ENCODE results near the gene WDR1.
A peak's percentile ranks its signal among the peaks of the same experiment; 100 is the strongest.

Gene WDR1

GRCh38 chr4:10118048-10119004 is 1.7 kb upstream of the WDR1 start:
- Histone ChIP-seq H3K4me1 (ENCODE audit: insufficient read depth, low read length) (peaks cover 27% of the 10 kb centered on the region), H3K4me3 (ENCODE audit: low read length) (peak overlapping the region; percentile 97), H3K27me3 (ENCODE audit: insufficient read depth, low read length) (no peaks in the 10 kb centered on the region), H3K9ac (ENCODE audit: low read depth, low read length) (peak overlapping the region; percentile 100), H3K36me3 (ENCODE audit: insufficient read depth, low read depth, low read length) (peaks cover 25% of the 10 kb centered on the region), H3K27ac (ENCODE audit: low read length) (peak overlapping the region; percentile 99), H3K9me3 (ENCODE audit: insufficient read depth, low read depth, low read length) (no peaks in the 10 kb centered on the region)

- Histone ChIP-seq H3K36me3 (ENCODE audit: insufficient read depth, low read depth, low read length) (peaks cover 33% of the 10 kb centered on the region), H3K4me1 (ENCODE audit: insufficient read depth, low read length) (peaks cover 30% of the 10 kb centered on the region)
Observed at GRCh38 chr4:10117359-10118047, 904 bp upstream of the WDR1 start.

DNA sequence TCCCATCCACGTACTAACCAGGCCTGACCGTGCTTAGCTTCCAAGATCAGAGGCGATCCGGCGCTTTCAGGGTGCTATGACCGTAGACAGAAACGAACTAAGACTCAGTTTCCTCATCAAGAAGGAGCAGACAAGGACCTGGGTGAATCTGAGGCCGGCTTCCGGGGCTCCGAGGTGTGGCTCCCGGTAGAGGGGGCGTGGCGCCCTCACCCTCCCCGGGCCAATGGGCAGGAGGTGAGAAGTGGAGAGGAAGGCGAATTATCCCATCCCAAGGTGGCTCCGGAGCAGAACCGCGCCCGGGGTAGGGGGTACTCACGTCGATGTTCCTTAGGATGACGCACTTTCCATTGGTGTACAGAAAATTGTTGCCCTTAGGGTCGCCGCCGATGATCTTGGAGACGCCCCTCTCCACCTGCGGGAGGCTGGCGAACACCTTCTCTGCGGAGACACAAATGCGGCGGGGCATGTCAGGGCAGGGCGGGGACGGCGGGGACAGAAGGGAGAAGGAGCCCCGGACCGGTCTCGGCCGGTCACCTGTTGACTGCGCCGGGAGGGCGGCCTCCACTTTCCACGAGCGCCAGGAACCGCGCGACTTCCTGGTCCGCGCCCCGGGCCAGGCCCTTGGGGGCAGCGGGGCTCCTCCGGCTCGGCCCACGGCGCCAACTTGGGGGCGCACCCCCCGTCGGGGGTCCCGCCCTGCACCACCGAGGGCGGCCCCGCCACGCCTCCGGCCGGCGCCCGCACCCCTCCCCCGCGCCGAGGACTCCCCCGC is 616 bp downstream of the WDR1 start:
- H3K4me3 ChIP-seq (ENCODE audit: low read length): peak overlapping the region; percentile 92
- H3K36me3 ChIP-seq (ENCODE audit: insufficient read depth, low read depth, low read length): peaks cover 48% of the 10 kb centered on the region
- peak overlapping the region; percentile 91 for H3K9ac ChIP-seq (ENCODE audit: low read depth, low read length)
- H3K9me3 ChIP-seq (ENCODE audit: insufficient read depth, low read depth, low read length): no peaks in the 10 kb centered on the region
- H3K4me1 ChIP-seq (ENCODE audit: insufficient read depth, low read length): peaks cover 43% of the 10 kb centered on the region
- H3K27ac ChIP-seq (ENCODE audit: low read length): peak overlapping the region; percentile 70
- no peaks in the 10 kb centered on the region for H3K27me3 ChIP-seq (ENCODE audit: insufficient read depth, low read length)

More at GRCh38 chr4:10117359-10118047, 904 bp upstream of the WDR1 start:
- H3K27me3 ChIP-seq (ENCODE audit: insufficient read depth, low read length): no peaks in the 10 kb centered on the region
- H3K9me3 ChIP-seq (ENCODE audit: insufficient read depth, low read depth, low read length): no peaks in the 10 kb centered on the region
- peak overlapping the region; percentile 99 for H3K27ac ChIP-seq (ENCODE audit: low read length)
- H3K4me3 ChIP-seq (ENCODE audit: low read length): peak overlapping the region; percentile 97
- peak overlapping the region; percentile 100 for H3K9ac ChIP-seq (ENCODE audit: low read depth, low read length)

GRCh38 chr4:10115271-10115796 is 1.3 kb downstream of the WDR1 start:
- Histone ChIP-seq H3K4me1 (ENCODE audit: insufficient read depth, low read length) (peaks cover 49% of the 10 kb centered on the region), H3K27me3 (ENCODE audit: insufficient read depth, low read length) (no peaks in the 10 kb centered on the region), H3K27ac (ENCODE audit: low read length) (peak overlapping the region; percentile 70), H3K9me3 (ENCODE audit: insufficient read depth, low read depth, low read length) (no peaks in the 10 kb centered on the region), H3K4me3 (ENCODE audit: low read length) (peak overlapping the region; percentile 92), H3K36me3 (ENCODE audit: insufficient read depth, low read depth, low read length) (peaks cover 55% of the 10 kb centered on the region), H3K9ac (ENCODE audit: low read depth, low read length) (peak overlapping the region; percentile 91; the same call in 1 of the 2 replicates)

- Histone ChIP-seq H3K27ac (ENCODE audit: low read length) (no peak overlapping the region), H3K36me3 (ENCODE audit: insufficient read depth, low read depth, low read length) (peaks cover 62% of the 10 kb centered on the region), H3K4me1 (ENCODE audit: insufficient read depth, low read length) (peaks cover 50% of the 10 kb centered on the region), H3K9ac (ENCODE audit: low read depth, low read length) (peak overlapping the region; percentile 91; the same call in 1 of the 2 replicates), H3K9me3 (ENCODE audit: insufficient read depth, low read depth, low read length) (no peaks in the 10 kb centered on the region), H3K27me3 (ENCODE audit: insufficient read depth, low read length) (no peaks in the 10 kb centered on the region), H3K4me3 (ENCODE audit: low read length) (peak overlapping the region; percentile 92; the same call in 1 of the 2 replicates)
Observed at GRCh38 chr4:10114607-10115006, 2.0 kb downstream of the WDR1 start.

GRCh38 chr4:10114147-10114546 is 2.5 kb downstream of the WDR1 start:
- H3K9ac ChIP-seq (ENCODE audit: low read depth, low read length): no peak overlapping the region
- H3K27me3 ChIP-seq (ENCODE audit: insufficient read depth, low read length): no peaks in the 10 kb centered on the region
- H3K4me3 ChIP-seq (ENCODE audit: low read length): no peak overlapping the region; the same call in 1 of the 2 replicates
- no peak overlapping the region for H3K27ac ChIP-seq (ENCODE audit: low read length)
- H3K9me3 ChIP-seq (ENCODE audit: insufficient read depth, low read depth, low read length): no peaks in the 10 kb centered on the region
- peaks cover 67% of the 10 kb centered on the region for H3K36me3 ChIP-seq (ENCODE audit: insufficient read depth, low read depth, low read length)
- peaks cover 50% of the 10 kb centered on the region for H3K4me1 ChIP-seq (ENCODE audit: insufficient read depth, low read length)

DNA sequence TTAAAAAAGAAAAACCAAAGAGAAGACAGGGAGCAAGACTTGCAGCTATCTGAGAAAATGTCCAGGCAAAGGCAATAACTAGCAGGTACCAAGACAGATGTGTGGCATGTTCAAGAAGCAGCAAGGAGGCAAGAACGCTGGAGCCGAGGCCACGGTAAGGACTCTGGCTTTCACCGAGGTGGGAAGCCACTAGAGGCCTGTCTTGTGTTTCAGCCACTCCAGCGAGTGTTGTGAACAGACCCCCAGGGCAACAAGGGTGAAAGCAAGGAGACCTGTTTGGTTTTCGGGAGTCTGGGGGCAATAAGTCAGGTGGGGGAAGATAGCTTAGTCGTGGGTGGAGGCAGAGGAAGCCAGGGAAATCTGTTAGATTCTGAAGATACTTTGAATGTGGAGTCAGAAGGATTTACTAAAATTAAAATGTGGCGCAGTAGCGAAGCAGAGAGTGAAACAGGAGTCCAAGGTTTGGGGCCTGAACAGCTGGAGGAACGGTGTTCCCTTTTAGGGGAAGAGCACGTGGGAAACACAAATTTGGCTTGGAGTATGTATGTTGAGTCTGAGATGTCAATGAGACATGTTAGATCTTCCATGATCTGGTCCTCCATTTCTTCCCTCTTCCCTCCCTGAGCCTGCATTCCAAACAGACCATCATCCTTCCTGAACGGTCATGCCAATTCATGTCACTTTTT is 3.1 kb downstream of the WDR1 start:
- peaks cover 73% of the 10 kb centered on the region for H3K36me3 ChIP-seq (ENCODE audit: insufficient read depth, low read depth, low read length)
- no peak overlapping the region for H3K9ac ChIP-seq (ENCODE audit: low read depth, low read length)
- H3K4me1 ChIP-seq (ENCODE audit: insufficient read depth, low read length): peaks cover 50% of the 10 kb centered on the region
- no peaks in the 10 kb centered on the region for H3K9me3 ChIP-seq (ENCODE audit: insufficient read depth, low read depth, low read length)
- H3K27ac ChIP-seq (ENCODE audit: low read length): no peak overlapping the region
- H3K4me3 ChIP-seq (ENCODE audit: low read length): no peak overlapping the region
- H3K27me3 ChIP-seq (ENCODE audit: insufficient read depth, low read length): no peaks in the 10 kb centered on the region

- Histone ChIP-seq H3K9me3 (ENCODE audit: insufficient read depth, low read depth, low read length) (no peaks in the 10 kb centered on the region), H3K36me3 (ENCODE audit: insufficient read depth, low read depth, low read length) (peaks cover 80% of the 10 kb centered on the region), H3K27me3 (ENCODE audit: insufficient read depth, low read length) (no peaks in the 10 kb centered on the region), H3K4me1 (ENCODE audit: insufficient read depth, low read length) (peaks cover 43% of the 10 kb centered on the region), H3K9ac (ENCODE audit: low read depth, low read length) (no peak overlapping the region), H3K27ac (ENCODE audit: low read length) (no peak overlapping the region), H3K4me3 (ENCODE audit: low read length) (0 out of 2 replicates have a peak overlapping the region, but pooled peaks have one; percentile 38)
Observed at GRCh38 chr4:10112658-10113284, 3.8 kb downstream of the WDR1 start.

DNA sequence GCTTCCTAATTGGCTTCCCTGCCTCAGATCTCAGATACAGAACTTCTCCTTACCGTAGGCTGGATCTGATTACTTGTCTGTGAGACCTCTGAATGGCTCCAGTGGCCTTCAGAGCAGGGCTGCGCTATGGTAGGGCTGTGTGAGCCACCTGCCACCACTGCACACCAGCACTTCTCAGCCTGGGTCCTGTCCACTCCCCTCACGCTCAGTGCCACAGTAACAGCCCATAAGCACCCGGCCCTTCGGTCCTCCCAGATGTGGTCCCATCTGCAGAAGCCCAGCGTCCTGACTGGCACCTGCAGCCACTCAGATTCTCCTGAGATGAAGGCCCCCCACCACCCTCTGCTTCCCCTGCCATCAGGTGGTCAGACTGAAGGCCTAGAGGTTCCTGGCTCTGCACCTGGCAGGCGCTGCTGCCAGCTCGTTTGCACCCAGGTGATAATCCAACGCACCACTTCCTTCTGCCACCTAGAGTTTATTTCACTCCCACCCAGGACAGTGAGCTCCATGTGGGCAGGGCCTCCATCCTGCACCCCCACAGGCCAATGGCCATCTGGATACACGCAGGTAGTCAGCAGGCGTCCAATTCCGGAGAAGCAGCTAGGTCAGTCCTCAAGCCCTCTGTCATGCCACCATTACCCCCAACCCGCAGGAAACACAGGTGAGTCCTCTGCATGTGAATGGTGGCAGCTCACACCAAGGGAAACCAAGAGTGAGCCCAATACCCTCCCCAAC is 5.4 kb downstream of the WDR1 start:
- Histone ChIP-seq H3K27ac (ENCODE audit: low read length) (peak overlapping the region; percentile 17), H3K9me3 (ENCODE audit: insufficient read depth, low read depth, low read length) (no peaks in the 10 kb centered on the region), H3K9ac (ENCODE audit: low read depth, low read length) (no peak overlapping the region), H3K36me3 (ENCODE audit: insufficient read depth, low read depth, low read length) (peaks cover 88% of the 10 kb centered on the region), H3K4me3 (ENCODE audit: low read length) (peak overlapping the region; percentile 38; the same call in 1 of the 2 replicates), H3K27me3 (ENCODE audit: insufficient read depth, low read length) (no peaks in the 10 kb centered on the region), H3K4me1 (ENCODE audit: insufficient read depth, low read length) (peaks cover 44% of the 10 kb centered on the region)

Measured in iPS-20b (cell line).